Measurements from ENCODE around the gene BMP7.

GRCh38 chr20:57214427-57214826, 52.0 kb downstream of the BMP7 start:
- TF ChIP-seq, protein P1, sequence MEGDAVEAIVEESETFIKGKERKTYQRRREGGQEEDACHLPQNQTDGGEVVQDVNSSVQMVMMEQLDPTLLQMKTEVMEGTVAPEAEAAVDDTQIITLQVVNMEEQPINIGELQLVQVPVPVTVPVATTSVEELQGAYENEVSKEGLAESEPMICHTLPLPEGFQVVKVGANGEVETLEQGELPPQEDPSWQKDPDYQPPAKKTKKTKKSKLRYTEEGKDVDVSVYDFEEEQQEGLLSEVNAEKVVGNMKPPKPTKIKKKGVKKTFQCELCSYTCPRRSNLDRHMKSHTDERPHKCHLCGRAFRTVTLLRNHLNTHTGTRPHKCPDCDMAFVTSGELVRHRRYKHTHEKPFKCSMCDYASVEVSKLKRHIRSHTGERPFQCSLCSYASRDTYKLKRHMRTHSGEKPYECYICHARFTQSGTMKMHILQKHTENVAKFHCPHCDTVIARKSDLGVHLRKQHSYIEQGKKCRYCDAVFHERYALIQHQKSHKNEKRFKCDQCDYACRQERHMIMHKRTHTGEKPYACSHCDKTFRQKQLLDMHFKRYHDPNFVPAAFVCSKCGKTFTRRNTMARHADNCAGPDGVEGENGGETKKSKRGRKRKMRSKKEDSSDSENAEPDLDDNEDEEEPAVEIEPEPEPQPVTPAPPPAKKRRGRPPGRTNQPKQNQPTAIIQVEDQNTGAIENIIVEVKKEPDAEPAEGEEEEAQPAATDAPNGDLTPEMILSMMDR (IDR thresholded peaks at IDR 0.05): no peak
- no peak for TF ChIP-seq POLR2A (IDR thresholded peaks at IDR 0.05)

All from sigmoid colon (tissue), 3 donors.